HG02885 (cell line): ENCODE data around the gene DRD4.
"Not testable (repeated sequence)": the region's sequence is repeated elsewhere in the genome, so short reads cannot be mapped to it uniquely, and the experiment has no call there.

Experiments
- ATAC-seq: cut with Tn5 transposase; IDR thresholded peaks from one replicate; pipeline ENCODE4 v1.9.1; 2021; ENCODE audit warnings: mild to moderate bottlenecking; ENCODE audit not compliant: unreplicated experiment, poor library complexity

Gene DRD4

GRCh38 chr11:665062-665703, 28.1 kb downstream of the DRD4 start:
- ATAC-seq: no peak

GRCh38 chr11:665704-666281, 28.7 kb downstream of the DRD4 start:
- ATAC-seq: no peak

- no peak for ATAC-seq
These were observed 36.8 kb downstream of the DRD4 start for GRCh38 chr11:673866-674265.

- no peak for ATAC-seq
These were observed 37.3 kb downstream of the DRD4 start for GRCh38 chr11:674406-674805.

GRCh38 chr11:678297-678696, 41.2 kb downstream of the DRD4 start:
- no peak for ATAC-seq

- no peak for ATAC-seq
These were observed 42.5 kb downstream of the DRD4 start for GRCh38 chr11:679271-680207.

- ATAC-seq: no peak
These were observed 43.4 kb downstream of the DRD4 start for GRCh38 chr11:680476-680875.

- ATAC-seq: no peak
These were observed 43.9 kb downstream of the DRD4 start for GRCh38 chr11:680970-681369.

DNA sequence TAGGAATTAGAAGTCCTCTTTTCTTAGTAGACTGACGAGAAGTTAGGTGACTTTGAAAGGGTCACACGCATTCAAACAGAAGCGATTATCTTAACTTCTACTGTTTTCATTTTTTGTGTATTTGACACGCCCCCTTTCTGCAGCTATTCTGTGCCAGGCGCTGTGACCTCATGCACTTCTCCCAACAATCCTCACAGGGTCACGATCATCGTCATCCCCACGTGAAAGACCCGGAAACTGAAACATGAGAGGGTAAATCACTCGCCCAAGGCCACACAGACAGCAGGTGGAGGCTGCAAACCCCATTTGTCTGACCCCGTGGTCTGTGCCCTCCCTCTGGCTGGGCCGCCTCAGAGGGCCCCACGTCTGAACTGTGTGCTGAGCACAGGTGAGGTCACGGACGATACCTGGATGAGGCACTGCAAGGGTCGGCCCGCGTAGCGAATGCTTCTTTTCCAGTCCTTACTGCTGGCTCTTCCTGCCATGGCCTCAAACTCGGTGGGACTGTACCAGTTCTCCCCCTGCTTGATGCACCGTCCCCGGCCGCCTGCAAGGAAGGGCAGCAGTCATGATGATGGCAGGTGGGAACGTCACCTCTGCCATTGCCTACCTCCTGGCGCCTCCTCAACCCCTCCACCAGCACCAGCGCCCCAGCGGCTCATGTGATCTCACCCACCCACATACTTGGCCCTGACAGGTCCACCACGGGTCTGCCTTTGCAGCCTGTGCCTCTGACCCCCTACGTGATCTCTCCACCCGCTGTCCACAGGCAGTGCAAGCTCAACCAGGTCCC, 49.6 kb downstream of the DRD4 start:
- ATAC-seq: no peak

DNA sequence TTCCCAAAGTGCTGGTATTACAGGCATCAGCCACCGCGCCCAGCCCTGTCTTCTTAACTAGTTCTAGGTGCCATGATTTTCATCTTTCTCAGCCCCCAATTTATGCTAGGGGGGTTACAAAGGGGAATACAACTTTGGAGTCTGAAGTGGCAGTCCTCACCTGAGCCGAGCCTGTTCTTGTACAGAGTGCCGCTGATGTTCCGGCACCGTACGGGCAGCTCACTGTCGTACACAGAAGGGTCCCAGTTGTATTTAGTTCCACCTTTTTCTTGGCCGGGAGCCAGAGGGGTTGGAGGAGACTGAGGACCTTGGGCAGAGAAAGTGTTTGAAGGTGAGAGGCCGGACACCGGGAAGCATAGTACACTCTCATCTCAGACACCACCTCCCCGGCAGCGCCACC, 50.7 kb downstream of the DRD4 start:
- no peak for ATAC-seq

DNA sequence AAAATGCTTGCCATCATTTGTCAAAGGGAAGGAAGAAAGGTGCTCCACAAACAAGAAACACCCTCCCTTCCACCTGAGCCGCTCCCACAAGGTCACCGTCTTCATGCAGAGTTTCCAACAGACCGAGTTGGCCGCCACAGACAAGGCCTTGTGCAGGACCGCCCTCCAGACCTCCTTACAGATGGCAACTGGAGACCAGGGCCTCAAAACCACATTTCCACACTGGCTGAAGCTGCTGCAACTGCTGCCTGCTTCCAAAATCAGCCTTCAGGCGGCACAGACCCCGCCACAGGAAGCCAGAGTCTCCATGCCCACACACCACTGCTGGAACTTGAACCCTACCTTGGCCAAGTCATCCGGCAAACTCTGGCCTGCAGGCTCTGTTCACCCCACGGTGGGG, 51.6 kb downstream of the DRD4 start:
- ATAC-seq: no peak

DNA sequence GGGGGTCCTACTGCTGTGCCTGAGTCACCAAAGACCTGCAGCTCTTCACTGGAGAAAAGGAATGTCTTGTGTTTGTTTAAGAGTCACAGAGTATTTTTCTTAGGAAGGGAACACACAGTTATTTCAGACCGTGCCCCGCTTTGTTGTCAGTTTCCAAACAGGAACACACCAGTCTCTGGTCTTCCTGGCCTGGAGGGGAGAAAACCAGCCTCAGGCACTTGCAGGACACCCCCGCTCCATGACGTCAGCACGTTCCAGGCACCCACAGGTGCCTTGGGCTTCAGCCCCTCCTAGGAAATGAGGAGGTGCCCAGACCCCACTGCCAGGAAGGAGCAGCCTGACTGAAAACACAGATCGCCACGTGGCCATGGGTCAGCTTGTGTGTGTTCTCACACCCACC, 52.6 kb downstream of the DRD4 start:
- no peak for ATAC-seq

- not testable (repeated sequence) for ATAC-seq
These were observed 53.2 kb downstream of the DRD4 start for GRCh38 chr11:690244-690643.
